ENCODE measurements around the gene INS.
"Not testable (repeated sequence)": the region's sequence is repeated elsewhere in the genome, so short reads cannot be mapped to it uniquely, and the experiment has no call there.

The INS gene

DNA sequence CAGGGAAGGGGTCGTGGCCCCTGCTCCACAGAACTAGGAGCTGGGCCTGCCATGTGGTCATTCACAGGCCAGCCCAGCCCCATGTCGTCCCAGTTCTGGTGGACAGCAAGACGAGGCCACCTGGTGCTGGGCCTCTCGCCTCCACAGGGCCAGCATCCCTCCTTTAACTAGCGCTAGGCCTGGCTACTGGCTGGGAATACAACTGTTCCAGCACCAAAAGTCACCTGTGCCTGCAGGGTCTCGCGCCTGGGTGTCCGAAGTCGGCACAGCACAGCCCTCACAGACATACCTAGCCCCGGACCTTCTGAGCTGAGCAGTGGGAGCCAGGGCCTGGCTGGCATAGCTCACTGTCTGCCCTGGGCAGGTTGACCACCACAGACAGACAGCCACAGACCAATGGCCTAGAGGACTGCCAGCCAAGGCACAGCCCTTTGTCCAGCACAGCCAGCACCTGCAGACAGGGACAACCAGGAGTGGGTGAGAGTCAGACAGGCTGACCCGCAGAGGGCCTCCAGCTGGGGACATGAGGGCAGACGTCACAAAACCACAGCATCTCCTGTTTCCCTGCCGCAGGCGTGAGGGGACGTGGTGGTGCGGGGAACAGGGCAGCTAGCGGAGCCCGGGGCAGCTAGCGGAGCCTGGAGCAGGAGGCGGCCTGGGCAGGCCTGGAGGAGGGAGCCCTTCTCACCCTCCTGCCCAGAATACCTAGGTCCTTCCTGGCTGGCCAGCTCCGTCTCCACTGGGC, 37.8 kb upstream of the INS start:
- WGBS, 2 experiments: 87 to 89% methylated on average over 21 of the region's 21 CpGs
- Histone ChIP-seq H3K27ac (ENCODE audit: insufficient read depth, low read depth, low read length, poor library complexity, severe bottlenecking) (no peak overlapping the region), H3K36me3 (ENCODE audit: control insufficient read depth, insufficient read depth, low read length) (no peaks in the 10 kb centered on the region), H3K4me1 (ENCODE audit: control insufficient read depth, insufficient read depth, low read length) (no peaks in the 10 kb centered on the region), H3K4me3 (ENCODE audit: insufficient read depth, low read depth, low read length) (no peak overlapping the region), H3K27me3 (ENCODE audit: control insufficient read depth, insufficient read depth, low read length, poor library complexity, severe bottlenecking) (peaks cover 7% of the 10 kb centered on the region), H3K9me3 (ENCODE audit: control insufficient read depth, low read length) (no peaks in the 10 kb centered on the region)

DNA sequence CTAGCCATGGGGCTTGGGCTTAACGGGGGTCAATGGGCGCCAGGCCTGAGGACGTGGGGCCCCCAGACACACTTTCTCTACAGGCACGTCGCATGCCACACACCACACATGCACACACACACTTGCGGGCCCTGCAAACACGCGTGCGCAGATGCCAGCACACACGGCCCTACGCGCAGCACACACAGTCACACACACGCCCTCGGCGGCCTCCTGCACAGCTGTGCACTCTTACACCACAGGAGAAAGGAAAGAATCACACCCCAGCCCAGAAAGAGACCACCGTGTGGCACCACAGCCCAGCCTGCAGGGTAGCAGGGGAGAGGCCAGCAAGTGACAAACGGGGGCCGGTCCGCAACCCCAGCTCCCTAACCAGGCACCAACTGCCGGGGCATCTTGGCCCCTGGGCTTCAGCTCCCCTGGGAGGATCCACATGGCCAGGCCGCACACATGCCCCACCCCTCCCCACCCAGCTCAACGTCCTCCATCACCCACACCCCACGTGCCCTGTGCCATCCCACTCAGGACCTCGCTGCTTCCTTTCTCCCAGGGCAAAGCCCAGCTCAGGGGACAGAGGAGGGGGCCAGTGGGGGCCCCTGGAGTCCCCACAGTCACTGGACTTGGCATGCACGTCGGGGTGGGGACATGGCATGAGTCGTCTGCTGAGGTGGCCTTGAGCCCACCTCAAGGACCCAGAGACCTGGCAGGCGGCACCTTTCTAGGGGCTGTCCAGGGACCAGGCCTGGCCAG, 36.9 kb upstream of the INS start:
- H3K27ac ChIP-seq (ENCODE audit: insufficient read depth, low read depth, low read length, poor library complexity, severe bottlenecking): no peak overlapping the region
- 94 to 95% methylated on average over 28 of the region's 28 CpGs for WGBS, 2 experiments
- no peak overlapping the region for H3K4me3 ChIP-seq (ENCODE audit: insufficient read depth, low read depth, low read length)
- H3K36me3 ChIP-seq (ENCODE audit: control insufficient read depth, insufficient read depth, low read length): no peaks in the 10 kb centered on the region
- peaks cover 7% of the 10 kb centered on the region for H3K27me3 ChIP-seq (ENCODE audit: control insufficient read depth, insufficient read depth, low read length, poor library complexity, severe bottlenecking)
- no peaks in the 10 kb centered on the region for H3K4me1 ChIP-seq (ENCODE audit: control insufficient read depth, insufficient read depth, low read length)
- H3K9me3 ChIP-seq (ENCODE audit: control insufficient read depth, low read length): no peaks in the 10 kb centered on the region

DNA sequence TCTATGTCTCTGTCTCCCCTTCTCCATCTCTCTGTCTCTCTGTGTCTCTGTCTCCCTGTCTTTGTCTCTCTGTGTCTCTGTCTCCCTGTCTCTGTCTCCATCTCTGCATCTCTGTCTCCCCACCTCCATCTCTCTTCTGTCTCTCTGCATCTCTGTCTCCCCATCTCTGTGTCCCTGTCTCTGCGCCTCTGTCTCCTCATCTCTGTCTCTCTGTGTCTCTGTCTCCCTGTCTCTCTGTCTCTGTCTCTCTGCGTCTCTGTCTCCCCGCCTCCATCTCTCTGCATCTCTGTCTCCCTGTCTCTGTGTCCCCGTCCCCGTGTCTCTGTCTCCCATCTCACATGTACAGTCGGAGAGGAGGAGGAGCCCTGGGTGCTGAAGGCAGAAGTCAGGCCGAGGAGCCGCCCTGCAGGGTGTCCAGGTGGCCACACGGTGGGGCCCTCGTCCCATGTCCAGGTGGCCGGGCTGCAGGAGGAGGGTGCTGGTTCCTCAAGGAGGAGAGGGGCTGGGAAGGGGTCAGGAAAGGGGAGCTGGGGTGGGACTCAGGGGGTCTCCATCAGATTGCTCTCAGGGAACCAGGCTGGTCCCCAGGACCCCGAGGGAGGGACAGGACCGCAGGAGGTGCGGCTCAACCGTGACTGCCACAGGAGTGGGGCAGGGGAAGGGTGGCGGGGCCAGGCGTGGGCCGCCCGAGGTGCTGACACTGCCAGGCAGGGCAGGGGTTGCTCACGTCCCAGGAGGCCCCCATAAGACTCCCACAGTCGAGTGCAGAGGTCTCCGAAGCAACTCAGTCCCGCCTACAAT, 36.2 kb upstream of the INS start:
- WGBS, 2 experiments: 48 to 49% methylated on average over 23 of the region's 23 CpGs
- Histone ChIP-seq H3K36me3 (ENCODE audit: control insufficient read depth, insufficient read depth, low read length) (no peaks in the 10 kb centered on the region), H3K4me1 (ENCODE audit: control insufficient read depth, insufficient read depth, low read length) (no peaks in the 10 kb centered on the region), H3K4me3 (ENCODE audit: insufficient read depth, low read depth, low read length) (no peak overlapping the region), H3K27ac (ENCODE audit: insufficient read depth, low read depth, low read length, poor library complexity, severe bottlenecking) (no peak overlapping the region), H3K9me3 (ENCODE audit: control insufficient read depth, low read length) (no peaks in the 10 kb centered on the region), H3K27me3 (ENCODE audit: control insufficient read depth, insufficient read depth, low read length, poor library complexity, severe bottlenecking) (peaks cover 7% of the 10 kb centered on the region)

DNA sequence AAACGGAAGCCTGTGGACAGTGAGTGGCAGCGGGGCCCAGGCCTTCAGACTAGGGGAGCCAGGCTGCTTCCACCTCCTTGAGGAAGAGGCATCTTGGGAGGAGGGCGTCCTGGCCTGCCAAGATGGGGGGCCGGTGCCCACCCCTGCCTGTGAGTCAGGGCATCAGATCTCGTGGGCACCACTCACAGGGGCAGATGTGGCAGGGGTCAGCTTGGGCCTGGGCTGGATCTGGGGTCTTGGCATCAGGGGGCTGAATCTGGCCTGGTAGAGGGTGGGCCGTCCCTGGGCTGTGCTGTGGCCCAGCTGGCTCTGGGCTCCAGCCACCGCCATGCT, 34.7 kb upstream of the INS start:
- no peak overlapping the region for H3K27ac ChIP-seq (ENCODE audit: insufficient read depth, low read depth, low read length, poor library complexity, severe bottlenecking)
- no peaks in the 10 kb centered on the region for H3K36me3 ChIP-seq (ENCODE audit: control insufficient read depth, insufficient read depth, low read length)
- no peaks in the 10 kb centered on the region for H3K9me3 ChIP-seq (ENCODE audit: control insufficient read depth, low read length)
- peaks cover 3% of the 10 kb centered on the region for H3K4me1 ChIP-seq (ENCODE audit: control insufficient read depth, insufficient read depth, low read length)
- no peak overlapping the region for H3K4me3 ChIP-seq (ENCODE audit: insufficient read depth, low read depth, low read length)
- 89 to 92% methylated on average over 7 of the region's 7 CpGs for whole genome bisulfite sequencing, 2 experiments
- H3K27me3 ChIP-seq (ENCODE audit: control insufficient read depth, insufficient read depth, low read length, poor library complexity, severe bottlenecking): peaks cover 7% of the 10 kb centered on the region

DNA sequence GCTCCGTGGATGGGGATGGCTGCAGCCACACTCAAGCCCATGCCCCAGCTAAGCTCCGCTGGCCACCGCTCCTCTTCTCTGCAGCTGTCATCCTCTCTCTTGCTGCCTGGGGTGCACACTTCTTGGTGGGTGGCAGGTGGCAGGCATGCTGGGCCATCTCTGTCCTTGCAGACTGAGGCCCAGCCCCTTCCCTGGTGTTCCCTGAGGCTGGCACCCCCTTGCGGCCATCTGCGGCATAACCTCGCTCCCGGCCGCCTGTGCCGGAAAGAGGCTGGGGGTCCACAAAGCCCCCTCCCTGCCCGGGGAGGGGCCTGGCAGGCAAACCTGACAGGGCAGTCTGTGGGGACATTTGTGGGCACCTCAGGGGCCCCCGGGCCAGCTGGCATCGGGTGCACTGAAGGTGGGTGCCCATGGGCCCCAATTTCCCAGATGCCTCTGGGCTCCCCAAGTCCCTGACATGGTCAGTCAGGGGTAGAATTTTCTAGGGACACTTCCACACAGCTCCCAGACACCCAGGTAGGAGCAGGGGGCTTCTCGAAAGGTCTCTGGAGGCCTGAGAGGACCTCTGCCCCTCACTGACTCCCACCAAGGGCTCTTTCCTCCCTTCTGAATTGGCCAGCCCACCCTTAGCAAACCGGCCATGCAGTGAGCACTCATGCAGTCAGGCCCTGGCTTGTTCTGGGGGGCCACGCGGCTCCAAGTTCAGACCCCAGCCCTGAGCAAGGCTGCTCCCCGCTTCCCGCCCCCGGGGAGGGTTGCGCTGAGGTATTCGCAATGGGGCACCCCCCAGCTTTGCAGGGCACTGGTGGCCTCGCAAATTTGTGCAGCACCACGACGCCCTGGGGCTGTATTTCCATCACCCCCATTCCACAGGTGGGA, 34.1 kb upstream of the INS start:
- Histone ChIP-seq H3K36me3 (ENCODE audit: control insufficient read depth, insufficient read depth, low read length) (no peaks in the 10 kb centered on the region), H3K4me1 (ENCODE audit: control insufficient read depth, insufficient read depth, low read length) (peaks cover 9% of the 10 kb centered on the region), H3K4me3 (ENCODE audit: insufficient read depth, low read depth, low read length) (no peak overlapping the region), H3K27ac (ENCODE audit: insufficient read depth, low read depth, low read length, poor library complexity, severe bottlenecking) (no peak overlapping the region), H3K9me3 (ENCODE audit: control insufficient read depth, low read length) (no peaks in the 10 kb centered on the region), H3K27me3 (ENCODE audit: control insufficient read depth, insufficient read depth, low read length, poor library complexity, severe bottlenecking) (peaks cover 7% of the 10 kb centered on the region)
- WGBS, 2 experiments: 51 to 52% methylated on average over 24 of the region's 24 CpGs

DNA sequence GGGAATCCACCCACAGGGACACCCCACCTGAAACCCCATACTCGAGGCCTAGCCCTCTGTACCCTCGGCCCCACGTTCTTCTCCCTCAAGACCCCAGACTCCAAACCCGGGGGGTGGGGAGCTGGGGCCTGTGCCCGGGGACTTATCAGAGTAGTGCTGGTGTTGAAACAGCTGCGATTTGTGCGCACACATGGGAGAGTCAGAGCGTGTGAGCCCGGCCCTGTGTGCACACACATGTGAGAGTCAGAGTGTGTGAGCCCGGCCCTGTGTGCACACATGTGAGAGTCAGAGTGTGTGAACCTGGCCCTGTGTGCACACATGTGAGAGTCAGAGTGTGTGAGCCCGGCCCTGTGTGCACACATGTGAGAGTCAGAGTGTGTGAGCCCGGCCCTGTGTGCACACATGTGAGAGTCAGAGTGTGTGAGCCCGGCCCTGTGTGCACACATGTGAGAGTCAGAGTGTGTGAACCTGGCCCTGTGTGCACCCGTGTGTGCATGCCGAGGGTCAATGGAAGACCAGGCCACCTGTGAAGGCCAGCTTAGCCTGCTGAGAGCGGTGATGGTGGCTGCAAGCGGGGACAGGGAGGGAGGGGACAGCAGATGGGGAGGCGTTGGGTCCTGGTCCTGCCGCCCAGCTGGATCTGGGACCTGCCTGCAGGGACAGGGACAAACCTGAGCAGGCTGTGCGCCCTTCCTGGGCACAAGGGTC, 33.0 kb upstream of the INS start:
- peaks cover 13% of the 10 kb centered on the region for H3K4me1 ChIP-seq (ENCODE audit: control insufficient read depth, insufficient read depth, low read length)
- H3K27me3 ChIP-seq (ENCODE audit: control insufficient read depth, insufficient read depth, low read length, poor library complexity, severe bottlenecking); H3K4me3 ChIP-seq (ENCODE audit: insufficient read depth, low read depth, low read length); H3K27ac ChIP-seq (ENCODE audit: insufficient read depth, low read depth, low read length, poor library complexity, severe bottlenecking); H3K9me3 ChIP-seq (ENCODE audit: control insufficient read depth, low read length); H3K36me3 ChIP-seq (ENCODE audit: control insufficient read depth, insufficient read depth, low read length): not testable (repeated sequence)
- WGBS, 2 experiments: 87 to 88% methylated on average over 18 of the region's 20 CpGs

DNA sequence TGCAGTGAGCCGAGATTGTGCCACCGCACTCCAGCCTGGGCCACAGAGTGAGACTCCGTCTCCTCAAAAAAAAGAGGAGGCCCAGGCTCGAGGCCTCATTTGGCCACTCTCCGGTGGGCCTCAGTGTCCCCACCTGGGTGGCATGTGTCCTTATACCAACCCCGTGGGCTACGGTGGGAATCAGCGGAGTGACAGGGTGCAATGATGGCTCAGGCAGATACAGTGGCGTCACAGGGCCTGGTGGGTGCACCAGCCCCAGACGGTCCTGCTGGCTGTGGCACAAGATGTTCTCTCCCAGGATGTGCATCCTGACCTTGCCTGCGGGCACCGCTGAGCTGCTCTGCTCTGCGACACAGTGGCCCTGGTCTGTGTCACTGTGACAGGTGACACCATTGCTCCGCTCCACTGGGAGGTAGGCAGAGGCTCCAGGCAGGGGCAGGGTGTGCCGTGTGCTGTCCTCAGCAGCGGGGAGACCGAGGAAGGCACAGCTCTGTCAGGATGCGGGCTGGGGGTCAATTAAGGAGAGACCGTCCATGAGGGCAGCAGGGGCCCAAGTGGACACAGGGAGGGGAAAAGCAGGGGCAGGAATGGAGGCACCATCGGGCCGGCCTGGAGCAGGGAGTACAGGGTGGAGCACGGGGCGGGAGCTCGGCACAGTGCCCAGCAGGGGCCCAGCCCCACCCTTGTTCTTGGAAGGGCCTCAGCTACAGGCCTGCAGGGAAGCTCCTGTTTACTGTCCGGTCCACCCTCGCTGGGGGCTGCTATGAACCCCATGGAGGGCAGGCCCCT, 32.3 kb upstream of the INS start:
- peaks cover 7% of the 10 kb centered on the region for H3K27me3 ChIP-seq (ENCODE audit: control insufficient read depth, insufficient read depth, low read length, poor library complexity, severe bottlenecking)
- H3K36me3 ChIP-seq (ENCODE audit: control insufficient read depth, insufficient read depth, low read length): no peaks in the 10 kb centered on the region
- no peak overlapping the region for H3K27ac ChIP-seq (ENCODE audit: insufficient read depth, low read depth, low read length, poor library complexity, severe bottlenecking)
- WGBS, 2 experiments: 90 to 92% methylated on average over 26 of the region's 26 CpGs
- H3K4me3 ChIP-seq (ENCODE audit: insufficient read depth, low read depth, low read length): no peak overlapping the region
- H3K9me3 ChIP-seq (ENCODE audit: control insufficient read depth, low read length): no peaks in the 10 kb centered on the region
- H3K4me1 ChIP-seq (ENCODE audit: control insufficient read depth, insufficient read depth, low read length): peaks cover 17% of the 10 kb centered on the region

DNA sequence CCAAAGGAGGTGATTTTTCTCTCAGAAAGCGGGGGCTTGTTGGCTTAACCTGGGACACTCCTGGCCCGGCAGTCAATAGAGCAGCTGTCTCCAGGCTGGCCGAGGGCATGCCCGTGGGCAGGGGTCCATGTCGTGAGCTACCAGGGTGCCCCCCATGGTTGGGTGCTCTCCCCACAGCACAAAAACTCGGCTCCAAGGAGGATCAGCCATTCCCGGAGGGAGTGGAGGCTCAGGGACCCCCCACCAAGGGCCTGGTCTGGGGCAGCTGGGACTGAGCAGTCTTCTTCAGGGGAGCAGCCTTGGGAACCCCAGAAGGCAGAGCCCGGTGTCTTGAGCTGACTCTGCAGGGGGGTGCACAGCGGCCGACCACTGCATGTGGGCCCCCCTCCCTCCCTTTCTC, 31.4 kb upstream of the INS start:
- WGBS, 2 experiments: 90 to 91% methylated on average over 10 of the region's 10 CpGs
- no peak overlapping the region for H3K4me3 ChIP-seq (ENCODE audit: insufficient read depth, low read depth, low read length)
- peaks cover 17% of the 10 kb centered on the region for H3K4me1 ChIP-seq (ENCODE audit: control insufficient read depth, insufficient read depth, low read length)
- H3K9me3 ChIP-seq (ENCODE audit: control insufficient read depth, low read length): no peaks in the 10 kb centered on the region
- peaks cover 7% of the 10 kb centered on the region for H3K27me3 ChIP-seq (ENCODE audit: control insufficient read depth, insufficient read depth, low read length, poor library complexity, severe bottlenecking)
- H3K27ac ChIP-seq (ENCODE audit: insufficient read depth, low read depth, low read length, poor library complexity, severe bottlenecking): no peak overlapping the region
- H3K36me3 ChIP-seq (ENCODE audit: control insufficient read depth, insufficient read depth, low read length): no peaks in the 10 kb centered on the region

DNA sequence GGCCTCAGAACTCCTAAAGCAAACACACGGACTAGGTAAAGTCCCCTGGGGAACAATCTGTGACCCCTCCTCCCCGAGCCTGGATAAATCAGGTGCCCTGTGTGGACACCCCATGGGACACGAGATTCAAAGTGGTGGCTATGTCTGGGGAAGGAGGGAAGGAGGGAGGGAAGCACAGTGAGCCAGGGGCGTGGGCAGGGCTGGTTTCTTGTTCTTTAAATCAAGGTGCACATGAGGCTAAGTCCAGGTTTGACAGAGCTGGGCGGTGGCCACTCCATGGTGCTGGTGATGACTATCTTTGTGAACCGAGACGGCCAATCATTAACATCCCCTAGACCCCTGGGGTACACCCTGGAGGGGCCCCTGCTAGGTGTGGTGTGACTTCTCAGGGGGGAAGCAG, 30.9 kb upstream of the INS start:
- Histone ChIP-seq H3K36me3 (ENCODE audit: control insufficient read depth, insufficient read depth, low read length) (no peaks in the 10 kb centered on the region), H3K9me3 (ENCODE audit: control insufficient read depth, low read length) (no peaks in the 10 kb centered on the region), H3K27me3 (ENCODE audit: control insufficient read depth, insufficient read depth, low read length, poor library complexity, severe bottlenecking) (peaks cover 6% of the 10 kb centered on the region), H3K4me1 (ENCODE audit: control insufficient read depth, insufficient read depth, low read length) (peaks cover 17% of the 10 kb centered on the region), H3K4me3 (ENCODE audit: insufficient read depth, low read depth, low read length) (no peak overlapping the region), H3K27ac (ENCODE audit: insufficient read depth, low read depth, low read length, poor library complexity, severe bottlenecking) (no peak overlapping the region)
- WGBS, 2 experiments: 92 to 93% methylated on average over 7 of the region's 7 CpGs
